Activated naive CD4-positive, alpha-beta T cell treated with anti-CD3 and anti-CD28 coated beads, Interleukin-2, amount 50 U/mL, for 72 hours (primary cell): ENCODE data around the gene TACC2. TPM values are rescaled to one million over a fixed set of nuclear protein-coding genes. Genes with fewer than 3 reads are reported as not detected.
"Not testable (repeated sequence)": the region's sequence is repeated elsewhere in the genome, so short reads cannot be mapped to it uniquely, and the experiment has no call there.

Source experiments
- ATAC-seq, 2 donors: fragments of 150-1000 bp; cut with Tn5 transposase; 2 replicates each; pipeline ENCODE4 v1.10.0; 2021; ENCODE audit warnings: mild to moderate bottlenecking in 2 of 2, moderate library complexity in 2 of 2
- DNase-seq, 2 donors: peaks; one replicate each; pipeline ENCODE4 v3.0.0; 2021 to 2022; ENCODE audit warnings: low spot score in 2 of 2
- H3K27ac Mint-ChIP-seq, 2 donors: one replicate each; pipeline ENCODE4 v1.8.0; 2022; ENCODE audit warnings: mild to moderate bottlenecking in 2 of 2, mixed read lengths in 2 of 2
- H3K36me3 Mint-ChIP-seq, 2 donors: one replicate each; pipeline ENCODE4 v1.8.0; 2022; ENCODE audit warnings: mixed read lengths in 2 of 2
- H3K9me3 Mint-ChIP-seq, 2 donors: one replicate each; pipeline ENCODE4 v1.8.0; 2022; ENCODE audit warnings: mixed read lengths in 2 of 2
- total RNA-seq, 2 donors: library from RNA; stranded (reverse); gene quantifications; one replicate each; pipeline ENCODE4 v1.2.3, GENCODE V29; 2022

Gene TACC2
- total RNA-seq, 2 donors from 2014 or later: not detected

DNA sequence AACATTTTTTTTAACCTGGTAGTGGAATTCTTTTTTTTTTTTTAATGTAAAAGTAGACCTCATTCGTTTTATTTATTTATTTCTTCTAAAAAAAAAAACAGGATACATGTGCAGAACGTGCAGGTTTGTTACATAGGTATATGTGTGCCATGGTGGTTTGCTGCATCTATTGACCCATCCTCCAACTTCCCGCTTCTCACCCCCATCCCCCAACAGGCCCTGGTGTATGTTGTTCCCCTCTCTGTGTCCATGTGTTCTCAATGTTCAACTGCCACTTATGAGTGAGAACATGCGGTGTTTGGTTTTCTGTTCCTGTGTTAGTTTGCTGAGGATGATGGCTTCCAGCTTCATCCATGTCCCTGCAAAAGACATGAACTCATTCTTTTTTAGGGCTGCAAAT lies 29.0 kb downstream of the TACC2 start:
- not testable (repeated sequence) for DNase-seq, ATAC-seq, H3K36me3 Mint-ChIP-seq, H3K9me3 Mint-ChIP-seq, H3K27ac Mint-ChIP-seq

DNA sequence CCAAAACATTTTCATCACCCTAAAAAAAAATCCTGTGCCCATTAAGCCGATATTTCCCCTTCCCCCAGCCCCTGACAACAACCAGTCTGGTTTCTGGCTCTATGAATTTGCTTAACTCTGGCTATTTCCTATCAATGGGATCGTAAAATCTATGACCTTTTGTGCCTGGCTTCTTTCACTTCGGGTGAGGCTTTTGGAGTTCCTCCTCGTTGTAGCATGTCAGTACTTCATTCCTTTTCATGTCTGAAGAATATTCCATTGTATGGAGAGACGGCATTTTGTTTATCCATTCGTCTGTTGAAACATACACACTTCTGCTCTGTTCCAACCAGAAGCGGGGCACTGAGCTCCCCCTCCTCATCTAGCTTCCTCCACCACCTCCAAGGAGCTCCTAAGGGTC lies 29.5 kb downstream of the TACC2 start:
- H3K27ac Mint-ChIP-seq: no peak overlapping the region
- no peak for ATAC-seq
- no peaks in the 10 kb centered on the region for H3K36me3 Mint-ChIP-seq
- no peak for DNase-seq
- no peaks in the 10 kb centered on the region for H3K9me3 Mint-ChIP-seq

GRCh38 chr10:122018951-122019413 lies 30.0 kb downstream of the TACC2 start:
- DNase-seq (no peak), ATAC-seq (no peak)
- Mint-ChIP-seq H3K27ac (no peak overlapping the region), H3K9me3 (no peaks in the 10 kb centered on the region), H3K36me3 (no peaks in the 10 kb centered on the region)

GRCh38 chr10:122019414-122019975 lies 30.5 kb downstream of the TACC2 start:
- H3K36me3 Mint-ChIP-seq: no peaks in the 10 kb centered on the region
- no peak overlapping the region for H3K27ac Mint-ChIP-seq
- DNase-seq (no peak), ATAC-seq (no peak)
- no peaks in the 10 kb centered on the region for H3K9me3 Mint-ChIP-seq

DNA sequence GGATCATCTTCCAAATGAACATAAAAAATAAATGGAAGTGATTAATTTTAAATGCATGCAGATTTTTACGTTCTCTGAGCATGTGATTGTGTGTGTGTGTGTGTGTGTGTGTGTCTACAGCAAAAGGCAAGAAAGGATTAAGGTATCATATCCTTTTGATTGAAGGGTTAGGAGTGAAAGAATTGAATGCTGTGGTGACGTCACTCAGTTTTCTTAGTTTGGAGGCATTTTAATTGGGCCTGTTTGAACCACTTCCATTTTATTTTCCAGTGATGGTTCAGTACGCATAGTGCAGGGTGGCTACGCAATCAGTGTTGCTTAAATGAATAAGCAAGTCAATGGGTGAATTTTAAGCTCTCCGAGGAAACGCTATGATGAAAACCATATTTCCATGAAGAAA lies 31.3 kb downstream of the TACC2 start:
- DNase-seq: no peak
- ATAC-seq: no peak
- H3K27ac Mint-ChIP-seq: no peak overlapping the region
- H3K36me3 Mint-ChIP-seq: no peaks in the 10 kb centered on the region
- H3K9me3 Mint-ChIP-seq: no peaks in the 10 kb centered on the region

- Mint-ChIP-seq H3K9me3 (no peaks in the 10 kb centered on the region), H3K27ac (no peak overlapping the region), H3K36me3 (no peaks in the 10 kb centered on the region)
- ATAC-seq (no peak), DNase-seq (no peak)
Measured at GRCh38 chr10:122021379-122021778, 32.4 kb downstream of the TACC2 start.

DNA sequence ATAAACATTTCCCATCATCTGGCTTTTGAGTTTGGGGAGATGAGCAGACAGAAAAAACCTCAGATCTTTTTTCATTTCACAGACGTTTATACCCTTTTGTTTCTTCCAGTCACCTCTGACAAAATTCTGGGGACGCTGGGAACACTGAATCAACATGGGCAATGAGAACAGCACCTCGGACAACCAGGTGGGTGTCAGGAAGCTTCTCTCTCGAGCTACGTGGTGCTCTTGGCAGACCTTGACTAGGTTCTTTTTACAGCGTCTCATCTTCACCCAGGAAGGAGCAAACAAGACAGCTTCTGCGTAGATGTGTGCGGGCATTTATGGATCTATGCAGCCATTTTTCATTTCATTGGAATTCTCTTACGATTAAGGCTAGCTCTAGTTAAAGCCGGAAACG lies 32.9 kb downstream of the TACC2 start:
- DNase-seq (no peak), ATAC-seq (no peak)
- no peaks in the 10 kb centered on the region for H3K9me3 Mint-ChIP-seq
- H3K36me3 Mint-ChIP-seq: no peaks in the 10 kb centered on the region
- no peak overlapping the region for H3K27ac Mint-ChIP-seq

DNA sequence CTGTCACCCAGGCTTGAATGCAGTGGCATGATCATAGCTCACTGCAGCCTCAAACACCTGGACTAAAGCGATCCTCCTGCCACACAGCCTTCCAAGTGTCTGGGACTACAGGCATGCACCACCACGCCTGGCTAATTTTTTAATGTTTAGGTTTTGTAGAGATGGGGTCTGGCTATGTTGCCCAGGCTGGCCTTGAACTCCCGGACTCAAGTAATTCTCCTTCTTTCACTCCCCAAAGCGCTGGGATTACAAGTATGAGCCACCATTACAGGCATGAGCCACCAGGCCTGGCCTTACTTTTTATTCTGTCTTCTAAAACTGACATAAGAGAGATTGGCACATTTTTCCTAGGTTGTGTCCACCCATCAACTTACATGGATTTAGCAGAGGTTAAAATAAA lies 33.3 kb downstream of the TACC2 start:
- no peak overlapping the region for H3K27ac Mint-ChIP-seq
- ATAC-seq (no peak), DNase-seq (no peak)
- H3K36me3 Mint-ChIP-seq: no peaks in the 10 kb centered on the region
- no peaks in the 10 kb centered on the region for H3K9me3 Mint-ChIP-seq

DNA sequence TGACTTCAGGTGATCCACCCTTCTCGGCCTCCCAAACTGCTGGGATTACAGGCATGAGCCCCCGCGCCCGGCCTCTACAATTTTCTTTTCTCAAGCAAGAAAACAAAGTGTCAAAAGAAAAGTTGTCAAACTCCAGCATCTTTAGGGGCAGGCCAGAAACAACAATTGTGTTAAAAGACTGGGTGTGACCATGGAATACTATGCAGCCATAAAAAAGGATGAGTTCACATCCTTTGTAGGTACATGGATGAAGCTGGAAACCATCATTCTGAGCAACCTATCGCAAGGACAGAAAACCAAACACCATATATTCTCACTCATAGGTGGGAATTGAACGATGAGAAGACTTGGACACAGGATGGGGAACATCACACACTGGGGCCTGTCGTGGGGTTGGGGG lies 34.3 kb downstream of the TACC2 start:
- not testable (repeated sequence) for H3K27ac Mint-ChIP-seq

GRCh38 chr10:122029499-122030199 lies 40.7 kb downstream of the TACC2 start:
- no peak for DNase-seq
- H3K36me3 Mint-ChIP-seq: no peaks in the 10 kb centered on the region
- no peak overlapping the region for H3K27ac Mint-ChIP-seq
- no peaks in the 10 kb centered on the region for H3K9me3 Mint-ChIP-seq
- no peak for ATAC-seq

More for the DNA sequence above, 34.3 kb downstream of the TACC2 start:
- ATAC-seq, H3K36me3 Mint-ChIP-seq, H3K9me3 Mint-ChIP-seq, DNase-seq: not testable (repeated sequence)

GRCh38 chr10:122030200-122030552 lies 41.2 kb downstream of the TACC2 start:
- DNase-seq (no peak), ATAC-seq (no peak)
- Mint-ChIP-seq H3K36me3 (no peaks in the 10 kb centered on the region), H3K9me3 (no peaks in the 10 kb centered on the region), H3K27ac (no peak overlapping the region)

DNA sequence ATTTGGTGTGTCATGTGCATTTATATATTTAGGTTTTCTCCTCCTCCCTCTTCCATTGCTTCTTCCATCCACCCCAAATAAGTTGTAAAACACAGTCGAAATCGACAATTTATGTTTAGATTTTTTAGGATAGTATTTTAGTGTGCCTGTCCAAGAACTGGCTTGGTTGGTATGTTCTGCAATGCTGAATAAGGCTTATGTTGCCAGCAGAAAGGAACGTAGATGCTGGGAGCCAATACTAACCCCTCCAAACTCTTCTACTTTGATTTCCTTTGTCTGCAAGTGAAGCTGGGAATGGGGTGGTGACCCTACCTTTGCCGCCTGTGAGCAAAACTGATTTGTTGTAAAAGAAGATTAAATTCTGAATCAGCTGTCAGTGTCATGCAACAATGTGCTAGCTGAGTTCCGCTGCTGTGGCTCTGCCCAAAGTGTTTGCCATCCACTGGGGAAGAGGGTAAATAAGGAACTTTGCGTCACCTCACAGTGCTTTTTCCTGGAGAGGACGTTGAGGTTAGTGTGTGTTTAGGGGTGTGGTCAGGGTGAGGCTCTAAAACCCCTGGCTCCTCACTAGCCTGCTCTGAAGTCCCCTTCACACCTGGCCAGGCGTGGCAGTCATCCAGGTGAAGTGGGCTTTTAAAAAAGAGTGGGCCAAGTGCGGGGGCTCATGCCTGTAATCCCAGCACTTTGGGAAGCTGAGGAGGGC lies 44.4 kb downstream of the TACC2 start:
- ATAC-seq (no peak), DNase-seq (no peak)
- Mint-ChIP-seq H3K36me3 (no peaks in the 10 kb centered on the region), H3K9me3 (peaks cover 0 to 3% of the 10 kb centered on the region in 2 donors), H3K27ac (no peak overlapping the region)

DNA sequence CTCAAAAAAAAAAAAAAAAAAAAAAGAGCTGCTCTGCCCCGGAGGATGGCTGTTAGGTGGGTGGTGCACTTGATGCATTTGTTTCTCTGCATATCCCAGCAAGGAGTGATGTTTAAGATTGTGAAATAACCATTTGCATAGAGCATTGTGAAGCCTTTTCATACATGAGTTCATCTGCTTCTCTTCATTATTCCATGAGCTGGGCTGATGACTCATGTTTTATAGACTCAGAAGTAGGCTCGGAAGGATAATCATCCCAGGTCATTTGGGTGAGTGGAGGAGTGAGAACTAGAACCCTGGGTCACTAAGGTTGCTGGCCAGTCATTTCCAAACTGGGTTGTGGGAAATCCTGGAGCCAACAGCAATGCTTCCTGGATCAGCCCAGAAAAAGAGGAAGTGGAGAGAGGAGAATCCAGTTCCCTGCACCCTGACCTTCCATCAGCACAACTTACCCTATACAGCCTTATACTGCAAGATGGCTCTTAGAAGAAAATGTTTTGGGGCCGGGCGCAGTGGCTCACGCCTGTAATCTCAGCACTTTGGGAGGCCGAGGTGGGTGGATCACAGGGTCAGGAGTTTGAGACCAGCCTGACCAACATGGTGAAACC lies 45.3 kb downstream of the TACC2 start:
- H3K36me3 Mint-ChIP-seq: no peaks in the 10 kb centered on the region
- ATAC-seq (no peak), DNase-seq (no peak)
- no peak overlapping the region for H3K27ac Mint-ChIP-seq
- peaks cover 0 to 3% of the 10 kb centered on the region in 2 donors for H3K9me3 Mint-ChIP-seq

- H3K27ac Mint-ChIP-seq: no peak overlapping the region
- no peaks in the 10 kb centered on the region for H3K36me3 Mint-ChIP-seq
- H3K9me3 Mint-ChIP-seq: peaks cover 0 to under 1% of the 10 kb centered on the region in 2 donors
- ATAC-seq (no peak), DNase-seq (no peak)
Measured at GRCh38 chr10:122040786-122041185, 51.8 kb downstream of the TACC2 start.

GRCh38 chr10:122042836-122043235 lies 53.9 kb downstream of the TACC2 start:
- Mint-ChIP-seq H3K36me3 (no peaks in the 10 kb centered on the region), H3K27ac (no peak overlapping the region), H3K9me3 (no peaks in the 10 kb centered on the region)
- DNase-seq (no peak), ATAC-seq (no peak)

GRCh38 chr10:122044045-122044661 lies 55.2 kb downstream of the TACC2 start:
- Mint-ChIP-seq H3K9me3 (no peaks in the 10 kb centered on the region), H3K36me3 (no peaks in the 10 kb centered on the region), H3K27ac (no peak overlapping the region)
- no peak for DNase-seq
- no peak for ATAC-seq

DNA sequence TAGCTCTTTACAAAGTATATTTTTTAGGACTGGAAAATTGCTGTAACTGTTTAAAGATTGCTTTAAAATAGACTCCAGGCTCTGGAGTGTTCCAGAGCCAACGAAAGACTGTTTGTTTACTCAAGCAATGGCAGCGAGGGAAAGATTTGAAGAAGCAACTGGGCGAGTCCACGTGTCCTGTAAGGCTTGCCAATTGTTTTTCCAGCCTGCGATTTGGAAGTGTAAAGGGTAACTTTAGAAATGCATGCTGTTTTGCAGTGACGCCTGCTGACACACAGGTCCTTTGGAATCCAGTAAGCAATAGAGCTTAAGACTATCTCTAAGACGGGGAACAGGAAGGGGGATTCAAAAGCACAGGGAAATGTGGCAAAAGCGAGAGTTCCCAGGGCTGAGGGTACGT lies 55.8 kb downstream of the TACC2 start:
- DNase-seq (no peak), ATAC-seq (no peak)
- no peak overlapping the region for H3K27ac Mint-ChIP-seq
- no peaks in the 10 kb centered on the region for H3K36me3 Mint-ChIP-seq
- H3K9me3 Mint-ChIP-seq: no peaks in the 10 kb centered on the region
